Muscle layer of duodenum (tissue), 2 donors: ENCODE results near the gene LMF1.
"Not testable (repeated sequence)": the region's sequence is repeated elsewhere in the genome, so short reads cannot be mapped to it uniquely, and the experiment has no call there.

Experiments used
- H3K27ac ChIP-seq: one replicate; pipeline ENCODE4 v1.7.0; 2013; ENCODE audit warnings: mild to moderate bottlenecking, low read length
- H3K27me3 ChIP-seq: one replicate; pipeline ENCODE4 v1.7.0; 2013; ENCODE audit warnings: low read depth, mild to moderate bottlenecking, control low read depth, low read length
- H3K36me3 ChIP-seq, 2 donors: one replicate each; pipeline ENCODE4 v1.7.0; 2013; ENCODE audit warnings: low read length in 2 of 2, control low read depth in 1 of 2, mild to moderate bottlenecking in 1 of 2; ENCODE audit not compliant: insufficient read depth in 2 of 2, control insufficient read depth in 1 of 2
- H3K4me1 ChIP-seq, 2 donors: one replicate each; pipeline ENCODE4 v1.7.0; 2013; ENCODE audit warnings: low read length in 2 of 2, mild to moderate bottlenecking in 2 of 2, control low read depth in 1 of 2, moderate library complexity in 1 of 2; ENCODE audit not compliant: insufficient read depth in 2 of 2, control insufficient read depth in 1 of 2
- H3K4me3 ChIP-seq, 2 donors: one replicate each; pipeline ENCODE4 v1.7.0; 2013; ENCODE audit warnings: low read length in 2 of 2, low read depth in 1 of 2, mild to moderate bottlenecking in 1 of 2
- H3K9me3 ChIP-seq, 2 donors: one replicate each; pipeline ENCODE4 v1.7.0; 2013; ENCODE audit warnings: low read length in 2 of 2, control low read depth in 1 of 2, mild to moderate bottlenecking in 1 of 2; ENCODE audit not compliant: control insufficient read depth in 1 of 2
- donor health status: healthy.

LMF1 gene

DNA sequence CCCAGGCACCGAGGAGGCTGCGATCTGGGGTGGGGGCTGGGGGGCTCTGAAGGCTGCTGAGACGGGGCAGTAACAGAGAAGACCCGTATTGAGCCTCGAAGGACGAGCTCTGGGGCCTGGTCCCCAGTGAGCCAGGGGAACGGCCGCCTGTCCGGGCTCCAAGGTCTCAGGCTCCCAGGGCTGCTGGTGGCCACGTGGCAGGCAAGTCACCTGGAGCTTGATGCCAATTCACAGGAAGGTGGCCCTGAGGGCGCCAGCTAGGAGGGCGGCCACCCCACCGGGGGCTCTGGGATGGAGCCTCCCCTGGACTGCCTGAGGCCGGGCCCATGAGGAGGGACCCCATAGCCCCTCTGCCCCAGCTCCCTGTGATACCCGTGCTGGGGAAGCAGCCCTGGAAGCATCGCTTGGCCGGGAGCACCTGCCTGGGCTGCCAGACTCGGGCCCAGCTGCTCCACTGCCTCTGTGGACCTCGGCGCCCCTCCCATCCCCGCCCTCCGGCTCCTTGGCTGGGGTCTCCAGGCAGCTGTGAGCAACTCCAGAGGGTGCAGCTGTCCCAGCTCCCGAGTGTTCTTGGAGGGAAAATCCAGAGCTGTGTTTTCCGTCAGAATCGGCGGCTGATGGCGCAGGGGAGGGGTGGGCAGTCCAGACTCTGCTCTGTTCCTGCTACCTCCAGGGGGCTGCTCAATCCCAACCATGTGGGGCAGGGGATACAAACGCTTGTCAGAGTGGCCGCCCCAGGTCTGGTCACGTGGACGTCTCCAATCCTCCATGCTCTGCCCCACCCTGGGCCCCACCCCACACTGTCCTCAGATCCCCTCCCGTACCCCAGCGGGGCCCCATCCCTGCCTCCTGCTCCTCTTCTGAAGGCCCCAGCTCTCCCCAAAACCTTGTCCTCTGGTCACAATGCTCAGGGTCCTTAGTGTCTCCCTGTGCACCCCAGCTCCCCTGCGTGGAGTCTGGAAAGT lies 103.1 kb downstream of the LMF1 start:
- Histone ChIP-seq H3K4me1 (peaks cover 0 to 3% of the 10 kb centered on the region in 2 donors), H3K9me3 (no peaks in the 10 kb centered on the region), H3K36me3 (peaks cover 0 to 28% of the 10 kb centered on the region in 2 donors), H3K27me3 (no peaks in the 10 kb centered on the region), H3K4me3 (no peak overlapping the region), H3K27ac (no peak overlapping the region)

DNA sequence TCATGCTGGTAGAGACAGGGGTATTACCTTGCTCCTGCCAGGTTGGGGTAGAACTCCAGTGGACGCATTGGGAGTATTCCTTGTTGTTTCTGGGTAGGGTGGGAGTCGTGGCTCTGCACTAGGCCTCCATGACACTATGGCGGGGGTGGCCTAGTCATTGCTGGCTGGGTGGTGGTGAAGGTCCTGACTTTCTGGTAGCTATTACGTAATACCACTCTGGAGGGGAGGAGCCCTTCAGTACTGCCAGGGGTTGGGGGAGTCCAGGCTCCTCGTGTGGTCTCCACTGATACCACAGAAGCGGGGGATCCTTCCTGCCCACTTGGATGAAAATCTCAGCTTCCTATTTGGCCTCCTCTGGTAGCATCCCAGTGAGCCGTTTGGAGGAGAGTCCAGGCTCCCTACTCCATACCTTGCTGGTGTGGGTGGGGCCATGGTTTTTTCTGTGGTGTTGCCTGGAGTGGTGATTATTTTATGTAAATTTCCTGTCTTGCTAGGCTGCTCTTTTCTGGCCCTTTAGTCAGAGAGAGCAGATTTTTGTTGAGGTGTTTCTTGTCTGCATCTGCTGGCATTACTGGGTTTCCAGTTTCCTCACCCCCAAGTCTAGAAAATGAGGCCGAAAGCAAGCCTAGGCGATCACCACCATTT lies 104.4 kb downstream of the LMF1 start:
- Histone ChIP-seq H3K4me3 (no peak overlapping the region), H3K36me3 (peaks cover 0 to 19% of the 10 kb centered on the region in 2 donors), H3K9me3 (peaks cover 0 to 5% of the 10 kb centered on the region in 2 donors), H3K27me3 (no peaks in the 10 kb centered on the region), H3K4me1 (peaks cover 0 to 3% of the 10 kb centered on the region in 2 donors), H3K27ac (no peak overlapping the region)

GRCh38 chr16:865026-865425 lies 105.8 kb downstream of the LMF1 start:
- Histone ChIP-seq H3K36me3 (peaks cover 0 to 13% of the 10 kb centered on the region in 2 donors), H3K4me3 (no peak overlapping the region)

DNA sequence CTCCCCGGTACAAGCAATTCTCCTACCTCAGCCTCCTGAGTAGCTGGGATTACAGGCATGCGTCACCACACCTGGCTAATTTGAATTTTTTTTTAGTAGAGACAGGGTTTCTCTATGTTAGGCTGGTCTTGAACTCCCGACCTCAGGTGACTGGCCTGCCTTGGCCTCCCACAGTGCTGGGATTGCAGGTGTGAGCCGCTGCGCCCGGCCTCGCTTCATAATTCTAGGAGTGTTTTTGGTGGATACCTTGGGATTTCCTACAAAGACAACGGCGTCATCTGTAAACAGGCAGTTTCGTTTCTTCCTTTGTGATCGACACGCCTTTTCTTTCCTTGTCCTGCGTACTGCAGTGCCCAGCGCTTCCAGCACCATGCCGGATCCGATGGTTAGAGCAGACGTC lies 109.3 kb downstream of the LMF1 start:
- Histone ChIP-seq H3K4me1 (no peaks in the 10 kb centered on the region), H3K9me3 (peaks cover 0 to 5% of the 10 kb centered on the region in 2 donors), H3K27me3 (no peaks in the 10 kb centered on the region), H3K27ac (no peak overlapping the region), H3K4me3 (no peak overlapping the region), H3K36me3 (no peaks in the 10 kb centered on the region)

More at GRCh38 chr16:865026-865425, 105.8 kb downstream of the LMF1 start:
- H3K4me1 ChIP-seq: peaks cover 0 to 3% of the 10 kb centered on the region in 2 donors
- no peak overlapping the region for H3K27ac ChIP-seq
- peaks cover 0 to 5% of the 10 kb centered on the region in 2 donors for H3K9me3 ChIP-seq
- H3K27me3 ChIP-seq: no peaks in the 10 kb centered on the region

- no peaks in the 10 kb centered on the region for H3K27me3 ChIP-seq
- peaks cover 0 to 5% of the 10 kb centered on the region in 2 donors for H3K9me3 ChIP-seq
- no peak overlapping the region for H3K4me3 ChIP-seq
- no peaks in the 10 kb centered on the region for H3K36me3 ChIP-seq
- H3K27ac ChIP-seq: no peak overlapping the region
- no peaks in the 10 kb centered on the region for H3K4me1 ChIP-seq
These were observed 109.9 kb downstream of the LMF1 start for GRCh38 chr16:860891-861290.

GRCh38 chr16:858971-859370 lies 111.8 kb downstream of the LMF1 start:
- not testable (repeated sequence) for H3K4me1 ChIP-seq, H3K9me3 ChIP-seq, H3K36me3 ChIP-seq, H3K4me3 ChIP-seq, H3K27me3 ChIP-seq, H3K27ac ChIP-seq

GRCh38 chr16:858441-858840 lies 112.3 kb downstream of the LMF1 start:
- not testable (repeated sequence) for H3K27ac ChIP-seq, H3K36me3 ChIP-seq, H3K27me3 ChIP-seq, H3K4me1 ChIP-seq, H3K4me3 ChIP-seq, H3K9me3 ChIP-seq

DNA sequence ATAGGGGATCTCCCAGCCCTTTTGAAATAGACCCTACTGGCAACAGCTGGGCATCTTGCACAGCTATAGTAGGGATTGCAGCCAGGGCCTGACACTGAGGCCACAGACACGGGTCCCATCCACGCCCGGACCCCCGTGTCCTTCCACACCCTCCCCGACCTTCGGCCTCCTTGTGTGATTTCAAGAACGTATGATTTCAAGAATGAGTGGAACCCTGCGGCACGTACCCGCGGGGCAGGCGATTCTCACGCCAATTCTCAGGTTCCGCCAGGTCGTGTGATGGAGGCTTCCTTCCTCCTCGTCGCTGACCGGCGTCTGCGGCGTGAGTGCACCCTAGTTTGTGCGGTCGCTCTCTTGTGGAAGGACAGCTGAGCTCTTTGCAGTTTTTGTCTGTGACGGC lies 114.0 kb downstream of the LMF1 start:
- Histone ChIP-seq H3K36me3 (no peaks in the 10 kb centered on the region), H3K4me3 (no peak overlapping the region), H3K9me3 (peaks cover 0 to 5% of the 10 kb centered on the region in 2 donors), H3K27me3 (no peaks in the 10 kb centered on the region), H3K4me1 (no peaks in the 10 kb centered on the region), H3K27ac (no peak overlapping the region)

- Histone ChIP-seq H3K4me1 (no peaks in the 10 kb centered on the region), H3K4me3 (no peak overlapping the region), H3K27ac (no peak overlapping the region)
These were observed 114.7 kb downstream of the LMF1 start for GRCh38 chr16:856101-856500.

GRCh38 chr16:855471-855870 lies 115.3 kb downstream of the LMF1 start:
- H3K27ac ChIP-seq: no peak overlapping the region
- no peaks in the 10 kb centered on the region for H3K4me1 ChIP-seq
- H3K27me3 ChIP-seq: no peaks in the 10 kb centered on the region
- H3K9me3 ChIP-seq: no peaks in the 10 kb centered on the region
- H3K4me3 ChIP-seq: no peak overlapping the region
- H3K36me3 ChIP-seq: no peaks in the 10 kb centered on the region

More at GRCh38 chr16:856101-856500, 114.7 kb downstream of the LMF1 start:
- H3K36me3 ChIP-seq: no peaks in the 10 kb centered on the region
- H3K9me3 ChIP-seq: no peaks in the 10 kb centered on the region
- no peaks in the 10 kb centered on the region for H3K27me3 ChIP-seq

GRCh38 chr16:854808-855410 lies 115.9 kb downstream of the LMF1 start:
- Histone ChIP-seq H3K27ac (no peak overlapping the region), H3K4me1 (no peaks in the 10 kb centered on the region), H3K36me3 (no peaks in the 10 kb centered on the region), H3K9me3 (no peaks in the 10 kb centered on the region), H3K4me3 (no peak overlapping the region), H3K27me3 (no peaks in the 10 kb centered on the region)
